NCI-H2107 (cell line): Measurements from ENCODE around the gene STAT4.

Source experiments
- DNase-seq: peaks from one replicate; lab custom pipeline; 2025; lab: John Stamatoyannopoulos, UW

STAT4 gene

GRCh38 chr2:191083540-191083939 is 67.3 kb downstream of the STAT4 start:
- no peak for DNase-seq

GRCh38 chr2:191082321-191082720 is 68.5 kb downstream of the STAT4 start:
- no peak for DNase-seq

GRCh38 chr2:191081411-191082155 is 69.2 kb downstream of the STAT4 start:
- DNase-seq: no peak

GRCh38 chr2:191078165-191078867 is 72.5 kb downstream of the STAT4 start:
- no peak for DNase-seq

- no peak for DNase-seq
These were observed 80.5 kb downstream of the STAT4 start for GRCh38 chr2:191070276-191070675.

GRCh38 chr2:191069606-191070005 is 81.2 kb downstream of the STAT4 start:
- DNase-seq: no peak

- no peak for DNase-seq
These were observed 83.9 kb downstream of the STAT4 start for GRCh38 chr2:191066919-191067233.

GRCh38 chr2:191066197-191066918 is 84.4 kb downstream of the STAT4 start:
- no peak for DNase-seq

- DNase-seq: no peak
These were observed 85.0 kb downstream of the STAT4 start for GRCh38 chr2:191065785-191066184.

- no peak for DNase-seq
These were observed 86.2 kb downstream of the STAT4 start for GRCh38 chr2:191064590-191064989.

- no peak for DNase-seq
These were observed 87.2 kb downstream of the STAT4 start for GRCh38 chr2:191063584-191063983.

- no peak for DNase-seq
These were observed 89.3 kb downstream of the STAT4 start for GRCh38 chr2:191061381-191061980.

GRCh38 chr2:191059308-191059707 is 91.5 kb downstream of the STAT4 start:
- DNase-seq: no peak

GRCh38 chr2:191056228-191056627 is 94.6 kb downstream of the STAT4 start:
- no peak for DNase-seq

- DNase-seq: no peak
These were observed 97.5 kb downstream of the STAT4 start for GRCh38 chr2:191053256-191053655.

GRCh38 chr2:191051825-191052778 is 98.7 kb downstream of the STAT4 start:
- peak; percentile 34 for DNase-seq

GRCh38 chr2:191051177-191051576 is 99.6 kb downstream of the STAT4 start:
- DNase-seq: no peak

GRCh38 chr2:191050640-191050987 is 100.2 kb downstream of the STAT4 start:
- no peak for DNase-seq

GRCh38 chr2:191049728-191050639 is 100.8 kb downstream of the STAT4 start:
- no peak for DNase-seq

- DNase-seq: no peak
These were observed 102.7 kb downstream of the STAT4 start for GRCh38 chr2:191048073-191048472.

GRCh38 chr2:191045141-191045540 is 105.7 kb downstream of the STAT4 start:
- no peak for DNase-seq
